Tibial nerve (tissue), 4 donors: ENCODE data around the gene QSOX1. TPM values are rescaled to one million over a fixed set of nuclear protein-coding genes. Genes with fewer than 3 reads are reported as not detected.

ENCODE experiments used
- DNase-seq, 2 donors: peaks; one replicate each; pipeline ENCODE4 v3.0.0-alpha.2; 2019; ENCODE audit warnings: low spot score in 2 of 2
- H3K27ac ChIP-seq, 4 donors: fragments of 200-600 bp; sonication (generic) in 3 of 4; one replicate each; pipeline ENCODE4 v1.5.1; 2017 to 2019; ENCODE audit warnings: mild to moderate bottlenecking in 1 of 4
- H3K27me3 ChIP-seq, 2 donors: fragments of 200-600 bp; sonication (generic) in 1 of 2; one replicate each; pipeline versions ENCODE4 v1.5.1 to v1.6.0; 2017 to 2019
- H3K36me3 ChIP-seq, 3 donors: fragments of 200-600 bp; sonication (generic); one replicate each; pipeline ENCODE4 v1.5.1; 2018 to 2019
- H3K4me1 ChIP-seq, 4 donors: fragments of 200-600 bp; sonication (generic) in 3 of 4; one replicate each; pipeline ENCODE4 v1.5.1; 2017 to 2019
- H3K4me3 ChIP-seq, 4 donors: fragments of 200-600 bp; sonication (generic) in 3 of 4; one replicate each; pipeline ENCODE4 v1.5.1; 2017 to 2019; ENCODE audit warnings: mild to moderate bottlenecking in 1 of 4, moderate library complexity in 1 of 4
- H3K9me3 ChIP-seq, 4 donors: fragments of 200-600 bp; sonication (generic) in 3 of 4; one replicate each; pipeline ENCODE4 v1.5.1; 2017 to 2019
- CTCF ChIP-seq, 5 experiments: fragments of 200-600 bp in 3 of 5; fragments of 450-650 bp in 2 of 5; sonication (generic) in 3 of 5; IDR thresholded peaks; one replicate each; pipeline ENCODE4 v1.5.1; 2016 to 2019; ENCODE audit warnings: antibody characterized with exemption in 5 of 5, mild to moderate bottlenecking in 3 of 5, moderate library complexity in 2 of 5
- EP300 ChIP-seq, 2 donors: sonication (generic); formaldehyde crosslinking; IDR thresholded peaks; one replicate each; pipeline ENCODE4 v1.6.1; 2017; ENCODE audit warnings: antibody characterized with exemption in 2 of 2, mild to moderate bottlenecking in 1 of 2
- POLR2A ChIP-seq, 2 donors: fragments of 450-650 bp; IDR thresholded peaks; one replicate each; pipeline ENCODE4 v1.6.1; 2017; ENCODE audit warnings: antibody characterized with exemption in 2 of 2, mild to moderate bottlenecking in 2 of 2, moderate library complexity in 2 of 2
- WGBS, 2 donors: methylation state at CpG; one replicate each; pipeline ENCODE4 v1.1.5; 2018; 5-methylcytosine and 5-hydroxymethylcytosine counted together
- total RNA-seq, 4 donors: library from RNA; depleted of rRNA; stranded (reverse); fragments of >200 nt; gene quantifications; one replicate each; pipeline ENCODE4 v1.1.0, GENCODE V29; 2016

The QSOX1 gene
- total RNA-seq, 4 donors from 2014 or later, result 41.0 to 55.5 (median 50.7) TPM

- no peak overlapping the region for H3K27ac ChIP-seq
- no peak for DNase-seq
- no peaks in the 10 kb centered on the region for H3K9me3 ChIP-seq
- no peaks in the 10 kb centered on the region for H3K27me3 ChIP-seq
- peaks cover 0 to 8% (median 0%) of the 10 kb centered on the region in 4 donors for H3K4me1 ChIP-seq
- WGBS, 2 donors, result 92 to 96% methylated on average over 2 of the region's 2 CpGs
- no peak overlapping the region for H3K4me3 ChIP-seq
- peaks cover 0 to 17% (median 0%) of the 10 kb centered on the region in 3 donors for H3K36me3 ChIP-seq
- no peak for TF ChIP-seq CTCF (IDR thresholded peaks at IDR 0.05)
- no peak for TF ChIP-seq POLR2A (IDR thresholded peaks at IDR 0.05)
- TF ChIP-seq EP300 (IDR thresholded peaks at IDR 0.05), result no peak
Measured at GRCh38 chr1:180173451-180173850, 18.8 kb downstream of the QSOX1 start.

DNA sequence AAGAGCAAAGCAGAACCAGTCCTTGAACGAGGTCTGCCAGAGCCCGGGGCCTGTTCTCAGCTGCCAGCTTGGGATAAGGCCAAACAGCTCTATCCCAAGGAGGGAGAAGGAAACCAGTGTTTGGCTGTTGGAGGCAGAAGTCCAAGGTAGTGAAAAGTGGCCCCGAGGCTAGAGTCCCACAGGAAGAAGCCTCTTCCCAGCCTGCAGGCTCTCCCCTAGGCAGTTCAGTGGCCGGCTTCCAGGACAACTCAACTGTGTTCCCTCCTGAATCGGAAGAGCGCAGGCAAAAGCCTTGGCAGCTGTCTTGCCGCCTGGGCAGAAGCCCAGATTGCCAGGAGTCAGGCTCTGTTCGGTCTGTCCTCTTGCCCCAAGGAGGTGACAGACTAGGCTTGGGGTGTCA, 19.3 kb downstream of the QSOX1 start:
- peaks cover 0 to 8% (median 0%) of the 10 kb centered on the region in 4 donors for H3K4me1 ChIP-seq
- TF ChIP-seq CTCF (IDR thresholded peaks at IDR 0.05), result no peak
- no peak for TF ChIP-seq EP300 (IDR thresholded peaks at IDR 0.05)
- no peak for TF ChIP-seq POLR2A (IDR thresholded peaks at IDR 0.05)
- DNase-seq, result peak; percentile 19 to 30
- 56 to 59% methylated on average over 7 to 8 of the region's 8 CpGs for WGBS, 2 donors
- H3K4me3 ChIP-seq, result no peak overlapping the region
- H3K27me3 ChIP-seq, result no peaks in the 10 kb centered on the region
- no peaks in the 10 kb centered on the region for H3K9me3 ChIP-seq
- H3K36me3 ChIP-seq, result peaks cover 0 to 14% (median 0%) of the 10 kb centered on the region in 3 donors
- H3K27ac ChIP-seq, result no peak overlapping the region

GRCh38 chr1:180175291-180175690, 20.6 kb downstream of the QSOX1 start:
- Histone ChIP-seq H3K4me3 (no peak overlapping the region), H3K4me1 (peaks cover 0 to 8% (median 0%) of the 10 kb centered on the region in 4 donors), H3K27me3 (no peaks in the 10 kb centered on the region), H3K27ac (no peak overlapping the region), H3K9me3 (no peaks in the 10 kb centered on the region), H3K36me3 (peaks cover 0 to 15% (median 0%) of the 10 kb centered on the region in 3 donors)
- TF ChIP-seq POLR2A (IDR thresholded peaks at IDR 0.05) (no peak), CTCF (IDR thresholded peaks at IDR 0.05) (no peak), EP300 (IDR thresholded peaks at IDR 0.05) (no peak)
- DNase-seq, result no peak
- 93 to 97% methylated on average over 9 of the region's 9 CpGs for WGBS, 2 donors

- TF ChIP-seq POLR2A (IDR thresholded peaks at IDR 0.05) (no peak), EP300 (IDR thresholded peaks at IDR 0.05) (no peak), CTCF (IDR thresholded peaks at IDR 0.05) (no peak)
- Histone ChIP-seq H3K27me3 (no peaks in the 10 kb centered on the region), H3K4me3 (no peak overlapping the region), H3K27ac (no peak overlapping the region), H3K9me3 (no peaks in the 10 kb centered on the region), H3K36me3 (peaks cover 0 to 16% (median 0%) of the 10 kb centered on the region in 3 donors), H3K4me1 (peaks cover 0 to 8% (median 0%) of the 10 kb centered on the region in 4 donors)
- DNase-seq, result no peak
- WGBS, 2 donors, result 72 to 79% methylated on average over 8 to 9 of the region's 9 CpGs
Measured at GRCh38 chr1:180175806-180176205, 21.1 kb downstream of the QSOX1 start.

- Histone ChIP-seq H3K9me3 (no peaks in the 10 kb centered on the region), H3K27ac (no peak overlapping the region), H3K36me3 (peaks cover 0 to 18% (median 0%) of the 10 kb centered on the region in 3 donors), H3K27me3 (no peaks in the 10 kb centered on the region), H3K4me1 (peaks cover 0 to 8% (median 0%) of the 10 kb centered on the region in 4 donors), H3K4me3 (no peak overlapping the region)
- TF ChIP-seq CTCF (IDR thresholded peaks at IDR 0.05), result no peak
- no peak for TF ChIP-seq POLR2A (IDR thresholded peaks at IDR 0.05)
- no peak for TF ChIP-seq EP300 (IDR thresholded peaks at IDR 0.05)
- 89% methylated on average over 4 of the region's 4 CpGs for WGBS, 2 donors
- DNase-seq, result no peak
Measured at GRCh38 chr1:180176965-180177364, 22.3 kb downstream of the QSOX1 start.
